Measurements from ENCODE around the gene GPATCH1.

GPATCH1 gene

DNA sequence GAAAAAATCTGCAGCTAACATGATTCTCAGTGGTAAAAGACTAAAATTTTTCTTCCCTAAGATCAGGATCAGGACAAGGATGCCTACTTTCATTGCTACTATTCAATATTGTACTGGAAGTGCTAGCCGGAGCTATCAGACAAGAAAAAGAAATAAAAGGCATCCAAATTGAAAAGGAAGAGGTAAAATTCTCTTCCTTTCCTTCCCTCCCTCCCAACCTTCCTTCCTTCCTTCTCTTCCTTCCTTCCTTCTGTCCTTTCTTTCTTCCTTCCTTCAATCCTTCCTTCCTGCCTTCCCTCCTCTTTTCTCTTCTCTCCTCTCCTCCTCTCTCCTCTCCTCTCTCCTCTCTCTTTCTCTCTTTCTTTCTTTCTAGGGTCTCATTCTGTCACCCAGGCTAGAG, 86.5 kb downstream of the GPATCH1 start:
- TF ChIP-seq POLR2A (IDR thresholded peaks at IDR 0.05; ENCODE audit: low read length) = no peak
- no peak for TF ChIP-seq GATA1 (IDR thresholded peaks at IDR 0.05; ENCODE audit: low read depth, low read length)
- no peak for DNase-seq

GRCh38 chr19:33168528-33168927, 87.5 kb downstream of the GPATCH1 start:
- TF ChIP-seq GATA1 (IDR thresholded peaks at IDR 0.05; ENCODE audit: low read depth, low read length) (no peak), POLR2A (IDR thresholded peaks at IDR 0.05; ENCODE audit: low read length) (no peak)

GRCh38 chr19:33171222-33171795, 90.3 kb downstream of the GPATCH1 start:
- TF ChIP-seq GATA1 (IDR thresholded peaks at IDR 0.05; ENCODE audit: low read depth, low read length) = no peak
- no peak for TF ChIP-seq POLR2A (IDR thresholded peaks at IDR 0.05; ENCODE audit: low read length)
- no peak for DNase-seq

More at GRCh38 chr19:33168528-33168927, 87.5 kb downstream of the GPATCH1 start:
- DNase-seq = no peak

DNA sequence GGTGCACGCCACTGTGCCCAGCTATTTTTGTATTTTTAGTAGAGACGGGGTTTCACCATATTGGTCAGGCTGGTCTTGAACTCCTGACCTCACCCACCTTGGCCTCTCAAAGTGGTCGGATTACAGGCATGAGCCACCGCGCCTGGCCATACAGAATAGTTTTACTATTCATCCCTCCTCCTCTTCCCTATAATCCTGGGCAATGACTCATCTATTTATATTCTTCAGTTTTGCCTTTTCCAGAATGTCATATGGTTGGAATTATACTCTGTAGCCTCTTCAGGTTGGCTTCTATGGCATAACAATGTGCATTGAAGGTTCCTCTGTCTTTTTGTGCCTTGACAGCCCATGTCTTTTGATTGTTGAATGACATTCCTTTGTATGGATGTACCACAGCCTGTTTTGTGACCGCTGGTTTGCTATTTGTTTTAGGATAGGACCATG, 91.0 kb downstream of the GPATCH1 start:
- TF ChIP-seq POLR2A (IDR thresholded peaks at IDR 0.05; ENCODE audit: low read length) (no peak), GATA1 (IDR thresholded peaks at IDR 0.05; ENCODE audit: low read depth, low read length) (no peak)
- DNase-seq = no peak

DNA sequence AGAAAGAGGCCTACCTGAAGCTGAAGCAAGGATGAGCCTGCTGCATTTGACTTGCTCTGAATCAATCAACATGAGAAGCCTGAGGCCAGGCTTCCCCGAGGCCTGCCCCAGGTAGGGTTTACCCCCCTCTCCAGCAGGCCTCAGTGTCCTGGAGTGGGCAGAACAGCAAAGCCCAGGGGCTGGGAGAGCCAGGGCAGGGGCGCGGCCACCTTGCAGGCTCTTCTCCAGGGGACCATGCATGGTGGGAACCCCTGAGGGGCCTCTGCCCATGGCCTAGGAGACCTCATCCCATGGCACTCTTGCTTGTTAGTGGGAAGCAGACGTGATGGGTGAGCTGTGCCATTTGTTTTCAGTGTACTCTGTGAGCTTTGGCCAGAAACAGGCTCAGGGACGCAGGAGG, 93.2 kb downstream of the GPATCH1 start:
- TF ChIP-seq GATA1 (IDR thresholded peaks at IDR 0.05; ENCODE audit: low read depth, low read length) (no peak), POLR2A (IDR thresholded peaks at IDR 0.05; ENCODE audit: low read length) (no peak)
- no peak for DNase-seq

- DNase-seq = no peak
- TF ChIP-seq GATA1 (IDR thresholded peaks at IDR 0.05; ENCODE audit: low read depth, low read length) = no peak
- no peak for TF ChIP-seq POLR2A (IDR thresholded peaks at IDR 0.05; ENCODE audit: low read length)
Measured at GRCh38 chr19:33175156-33175782, 94.3 kb downstream of the GPATCH1 start.

- peak; percentile 40 to 66 for DNase-seq
Measured at GRCh38 chr19:33175886-33176669, 95.1 kb downstream of the GPATCH1 start.

DNA sequence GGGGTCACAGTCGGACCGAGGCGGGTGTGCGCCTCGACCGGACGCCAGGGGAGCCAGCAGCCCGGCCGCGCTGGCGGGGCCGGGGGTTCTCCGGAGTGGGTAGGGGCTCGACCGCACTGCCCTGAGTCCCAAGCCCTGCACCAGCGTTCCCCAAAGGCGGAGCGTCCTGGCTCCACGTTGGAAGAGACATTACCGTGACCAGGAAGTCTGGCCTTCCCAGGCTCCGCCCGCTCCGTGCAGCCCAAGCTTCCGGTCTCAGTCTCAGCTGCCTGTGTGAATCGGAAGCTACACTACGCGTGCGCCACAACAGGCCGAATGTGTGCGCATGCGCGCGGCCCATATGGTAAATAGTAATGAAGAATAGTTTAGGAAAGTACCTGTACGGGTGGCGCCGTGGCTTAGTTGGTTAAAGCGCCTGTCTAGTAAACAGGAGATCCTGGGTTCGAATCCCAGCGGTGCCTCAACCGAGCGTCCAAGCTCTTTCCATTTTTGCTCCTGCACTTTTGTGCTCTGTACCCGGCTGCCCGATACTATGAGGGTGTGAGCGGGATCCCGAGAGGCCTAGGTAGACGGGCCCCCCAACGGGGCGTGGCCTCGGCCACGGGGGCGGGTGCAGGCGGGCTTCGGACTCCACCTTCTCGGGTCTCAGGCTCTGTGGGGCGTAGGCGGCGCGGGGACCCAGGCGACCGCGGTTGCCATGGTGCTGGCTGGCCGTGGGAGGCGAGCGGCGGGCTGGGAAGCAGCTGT, 95.9 kb downstream of the GPATCH1 start:
- DNase-seq = peak; percentile 97 to 99
- no peak for TF ChIP-seq GATA1 (IDR thresholded peaks at IDR 0.05; ENCODE audit: low read depth, low read length)
- TF ChIP-seq POLR2A (IDR thresholded peaks at IDR 0.05; ENCODE audit: low read length) = peak; percentile 89

More at GRCh38 chr19:33175886-33176669, 95.1 kb downstream of the GPATCH1 start:
- TF ChIP-seq GATA1 (IDR thresholded peaks at IDR 0.05; ENCODE audit: low read depth, low read length) (no peak), POLR2A (IDR thresholded peaks at IDR 0.05; ENCODE audit: low read length) (no peak)

GRCh38 chr19:33177417-33177979, 96.5 kb downstream of the GPATCH1 start:
- DNase-seq = peak; percentile 87 to 92
- TF ChIP-seq POLR2A (IDR thresholded peaks at IDR 0.05; ENCODE audit: low read length) (no peak), GATA1 (IDR thresholded peaks at IDR 0.05; ENCODE audit: low read depth, low read length) (no peak)

Measured in erythroblast (primary cell).